Muscle layer of duodenum (tissue), 2 donors: ENCODE measurements around the gene CYP27C1.
"Not testable (repeated sequence)": the region's sequence is repeated elsewhere in the genome, so short reads cannot be mapped to it uniquely, and the experiment has no call there.

Experiments used
- H3K27ac ChIP-seq: one replicate; pipeline ENCODE4 v1.7.0; 2013; ENCODE audit warnings: mild to moderate bottlenecking, low read length
- H3K27me3 ChIP-seq: one replicate; pipeline ENCODE4 v1.7.0; 2013; ENCODE audit warnings: low read depth, mild to moderate bottlenecking, control low read depth, low read length
- H3K36me3 ChIP-seq, 2 donors: one replicate each; pipeline ENCODE4 v1.7.0; 2013; ENCODE audit warnings: low read length in 2 of 2, control low read depth in 1 of 2, mild to moderate bottlenecking in 1 of 2; ENCODE audit not compliant: insufficient read depth in 2 of 2, control insufficient read depth in 1 of 2
- H3K4me1 ChIP-seq, 2 donors: one replicate each; pipeline ENCODE4 v1.7.0; 2013; ENCODE audit warnings: low read length in 2 of 2, mild to moderate bottlenecking in 2 of 2, control low read depth in 1 of 2, moderate library complexity in 1 of 2; ENCODE audit not compliant: insufficient read depth in 2 of 2, control insufficient read depth in 1 of 2
- H3K4me3 ChIP-seq, 2 donors: one replicate each; pipeline ENCODE4 v1.7.0; 2013; ENCODE audit warnings: low read length in 2 of 2, low read depth in 1 of 2, mild to moderate bottlenecking in 1 of 2
- H3K9me3 ChIP-seq, 2 donors: one replicate each; pipeline ENCODE4 v1.7.0; 2013; ENCODE audit warnings: low read length in 2 of 2, control low read depth in 1 of 2, mild to moderate bottlenecking in 1 of 2; ENCODE audit not compliant: control insufficient read depth in 1 of 2
- donor health status: healthy.

Gene CYP27C1, protein sequence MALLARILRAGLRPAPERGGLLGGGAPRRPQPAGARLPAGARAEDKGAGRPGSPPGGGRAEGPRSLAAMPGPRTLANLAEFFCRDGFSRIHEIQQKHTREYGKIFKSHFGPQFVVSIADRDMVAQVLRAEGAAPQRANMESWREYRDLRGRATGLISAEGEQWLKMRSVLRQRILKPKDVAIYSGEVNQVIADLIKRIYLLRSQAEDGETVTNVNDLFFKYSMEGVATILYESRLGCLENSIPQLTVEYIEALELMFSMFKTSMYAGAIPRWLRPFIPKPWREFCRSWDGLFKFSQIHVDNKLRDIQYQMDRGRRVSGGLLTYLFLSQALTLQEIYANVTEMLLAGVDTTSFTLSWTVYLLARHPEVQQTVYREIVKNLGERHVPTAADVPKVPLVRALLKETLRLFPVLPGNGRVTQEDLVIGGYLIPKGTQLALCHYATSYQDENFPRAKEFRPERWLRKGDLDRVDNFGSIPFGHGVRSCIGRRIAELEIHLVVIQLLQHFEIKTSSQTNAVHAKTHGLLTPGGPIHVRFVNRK

DNA sequence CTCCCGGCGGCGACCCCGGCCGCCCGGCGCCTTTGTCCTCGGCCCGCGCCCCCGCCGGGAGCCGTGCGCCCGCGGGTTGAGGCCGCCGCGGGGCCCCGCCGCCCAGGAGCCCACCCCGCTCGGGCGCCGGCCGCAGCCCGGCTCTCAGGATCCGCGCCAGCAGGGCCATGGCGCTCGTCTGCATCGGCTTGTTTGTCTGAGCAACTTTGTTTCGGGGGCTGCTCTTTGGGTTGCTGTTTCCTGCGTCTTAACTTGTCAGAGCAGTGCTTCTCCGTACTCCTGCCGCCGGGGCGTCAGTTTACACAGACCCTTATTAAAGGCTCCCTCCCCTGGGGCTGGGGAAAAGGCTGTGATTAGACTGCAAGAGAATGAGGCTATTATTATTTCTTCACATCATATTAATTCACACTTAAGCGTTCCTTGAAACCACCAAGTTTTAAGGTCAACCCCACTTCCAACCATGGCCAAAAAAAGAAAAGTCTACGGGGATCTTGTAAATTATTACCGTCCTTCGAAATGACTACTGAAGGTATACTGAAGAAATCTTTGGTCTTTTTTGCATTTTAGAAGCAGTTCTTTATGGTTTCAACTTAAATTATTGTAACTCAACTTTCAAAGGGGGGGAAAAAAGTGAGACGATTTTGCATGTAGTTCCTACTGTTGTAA is at the start of gene CYP27C1:
Gene CYP27C1, minus strand, starts transcription at position 198 of the 666 bp plus-strand sequence. Its CDS starts 29 bp downstream, at position 169.
- peaks cover 0 to 4% of the 10 kb centered on the region in 2 donors for H3K9me3 ChIP-seq
- H3K36me3 ChIP-seq = no peaks in the 10 kb centered on the region
- peaks cover 11% of the 10 kb centered on the region for H3K27me3 ChIP-seq
- no peak within 1 kb of the TSS for H3K27ac ChIP-seq
- peaks cover 0 to 16% of the 10 kb centered on the region in 2 donors for H3K4me1 ChIP-seq
- H3K4me3 ChIP-seq = peak within 1 kb of the TSS; percentile 39 to 66

DNA sequence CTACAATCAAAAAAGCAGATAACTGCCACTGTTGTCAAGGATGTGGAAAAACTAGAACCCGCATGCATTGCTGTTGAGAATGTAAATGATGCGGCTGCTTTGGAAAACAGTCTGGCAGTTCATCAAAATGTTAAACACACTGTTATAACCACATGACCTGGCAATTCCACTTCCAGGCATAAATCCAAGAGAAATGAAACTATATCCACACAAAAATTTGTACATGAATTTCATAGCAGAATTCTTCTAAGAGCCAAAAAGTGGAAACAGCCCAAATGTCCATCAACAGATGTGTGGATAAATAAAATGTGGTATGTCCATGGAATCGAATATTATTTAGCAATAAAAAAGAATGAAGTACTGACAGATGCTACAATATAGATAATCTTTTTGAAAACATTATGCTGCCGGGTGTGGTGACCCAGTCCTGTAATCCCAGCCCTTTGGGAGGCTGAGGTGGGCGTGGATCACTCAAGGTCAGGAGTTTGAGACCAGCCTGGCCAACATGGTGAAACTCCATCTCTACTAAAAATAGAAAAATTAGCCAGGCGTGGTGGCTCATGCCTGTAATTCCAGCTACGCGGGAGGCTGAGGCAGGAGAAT is 41.8 kb upstream of the CYP27C1 start:
- Histone ChIP-seq H3K4me3 (no peak overlapping the region), H3K9me3 (no peaks in the 10 kb centered on the region), H3K4me1 (no peaks in the 10 kb centered on the region), H3K36me3 (peaks cover 36 to 56% of the 10 kb centered on the region in 2 donors), H3K27ac (no peak overlapping the region), H3K27me3 (no peaks in the 10 kb centered on the region)

DNA sequence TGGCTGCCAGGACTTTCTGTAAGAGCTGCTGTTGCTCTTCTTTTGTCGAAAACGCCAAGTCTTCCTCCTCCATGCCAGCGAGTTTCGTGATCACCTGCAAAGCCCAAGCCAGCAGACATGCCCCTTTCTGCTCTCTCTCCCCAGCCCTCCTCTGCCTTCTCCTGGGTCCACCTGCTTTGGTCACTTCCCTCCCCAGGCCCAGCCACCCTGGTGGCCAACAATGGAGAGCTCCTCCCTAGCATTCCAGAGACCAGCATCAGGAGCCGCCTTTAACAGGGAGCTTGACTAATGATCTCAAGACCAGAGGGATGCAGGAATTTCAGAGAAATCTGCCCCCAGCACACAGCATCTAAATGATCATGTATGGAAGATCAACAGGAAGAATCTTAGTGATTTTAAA is 39.3 kb upstream of the CYP27C1 start:
- Histone ChIP-seq H3K27me3 (no peaks in the 10 kb centered on the region), H3K4me3 (no peak overlapping the region), H3K4me1 (no peaks in the 10 kb centered on the region), H3K27ac (no peak overlapping the region), H3K9me3 (no peaks in the 10 kb centered on the region), H3K36me3 (peaks cover 42 to 59% of the 10 kb centered on the region in 2 donors)

DNA sequence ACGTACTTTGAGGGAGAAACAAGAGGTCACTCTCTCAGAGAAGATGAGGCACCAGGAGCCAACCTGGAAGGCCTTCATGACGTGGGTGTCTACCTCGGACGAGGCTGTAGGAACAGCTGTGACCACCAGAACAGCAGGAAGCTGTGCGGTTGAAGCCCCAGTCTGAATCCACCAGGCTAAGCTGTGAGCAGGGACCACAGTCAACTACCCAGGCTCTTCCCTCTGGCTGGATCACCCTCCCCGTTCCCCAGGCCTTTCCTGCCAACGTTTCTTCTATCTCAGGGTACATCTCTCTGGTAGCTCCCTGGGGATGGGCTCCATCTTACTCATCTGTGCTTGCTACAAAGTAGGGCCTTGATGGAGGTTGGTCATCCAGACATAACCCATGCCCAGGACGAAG is 36.8 kb upstream of the CYP27C1 start:
- Histone ChIP-seq H3K27me3 (no peaks in the 10 kb centered on the region), H3K4me3 (no peak overlapping the region), H3K36me3 (peaks cover 42 to 54% of the 10 kb centered on the region in 2 donors), H3K27ac (no peak overlapping the region), H3K9me3 (no peaks in the 10 kb centered on the region), H3K4me1 (no peaks in the 10 kb centered on the region)

GRCh38 chr2:127256381-127256780 is 36.3 kb upstream of the CYP27C1 start:
- Histone ChIP-seq H3K27ac (no peak overlapping the region), H3K4me3 (no peak overlapping the region), H3K27me3 (no peaks in the 10 kb centered on the region), H3K36me3 (peaks cover 42 to 49% of the 10 kb centered on the region in 2 donors), H3K4me1 (no peaks in the 10 kb centered on the region), H3K9me3 (no peaks in the 10 kb centered on the region)

DNA sequence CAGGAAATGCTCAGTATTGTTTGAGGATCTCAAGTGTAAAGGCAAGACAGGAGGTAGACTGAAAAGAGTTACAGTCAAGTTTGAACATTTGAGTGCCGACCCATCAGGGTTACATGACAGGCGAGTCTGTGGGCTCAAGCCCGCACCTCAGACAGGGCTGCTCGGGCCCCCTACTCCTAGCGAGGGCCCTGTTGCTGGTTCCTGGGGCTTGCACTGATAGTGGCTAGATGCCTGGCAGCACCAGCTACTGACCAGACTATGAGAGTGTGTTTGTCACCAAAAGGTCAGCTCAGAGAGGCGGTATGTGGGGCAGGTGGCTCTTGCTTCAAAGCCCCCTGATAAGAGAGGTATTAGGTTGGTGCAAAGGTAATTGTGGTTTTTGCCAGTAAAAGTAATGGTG is 35.6 kb upstream of the CYP27C1 start:
- H3K27me3 ChIP-seq = no peaks in the 10 kb centered on the region
- no peaks in the 10 kb centered on the region for H3K4me1 ChIP-seq
- no peak overlapping the region for H3K27ac ChIP-seq
- no peak overlapping the region for H3K4me3 ChIP-seq
- no peaks in the 10 kb centered on the region for H3K9me3 ChIP-seq
- peaks cover 36 to 43% of the 10 kb centered on the region in 2 donors for H3K36me3 ChIP-seq

- Histone ChIP-seq H3K9me3 (no peaks in the 10 kb centered on the region), H3K4me1 (no peaks in the 10 kb centered on the region), H3K27me3 (no peaks in the 10 kb centered on the region), H3K36me3 (peaks cover 30 to 38% of the 10 kb centered on the region in 2 donors), H3K4me3 (no peak overlapping the region), H3K27ac (no peak overlapping the region)
These were observed 35.0 kb upstream of the CYP27C1 start for GRCh38 chr2:127255146-127255545.

DNA sequence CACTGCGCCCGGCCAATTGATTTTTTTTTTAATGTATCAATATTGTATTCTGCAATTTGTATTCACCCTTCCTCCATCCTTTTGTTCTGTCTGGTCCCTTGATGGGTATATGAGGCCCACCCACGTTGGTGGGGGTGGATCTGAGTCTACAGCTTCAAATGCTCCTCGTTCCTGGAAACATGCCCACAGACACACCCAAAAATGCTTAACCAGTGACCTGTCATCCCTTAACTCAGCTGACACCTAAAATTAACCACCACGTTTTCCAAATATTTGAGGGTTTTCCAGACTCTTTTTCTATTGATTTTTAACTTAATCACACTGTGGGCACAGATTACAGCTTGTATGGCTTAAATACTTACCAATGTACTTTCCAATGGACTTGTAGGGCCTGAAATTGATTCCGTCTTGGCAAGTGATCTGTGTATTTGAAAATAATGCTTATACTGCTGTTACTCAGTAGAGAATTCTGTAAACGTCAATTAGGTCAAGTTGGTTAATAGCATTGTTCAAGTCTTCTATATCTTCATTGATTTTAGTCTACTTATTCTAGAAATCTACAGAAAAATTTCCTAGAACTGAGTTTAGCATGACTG is 34.4 kb upstream of the CYP27C1 start:
- H3K27ac ChIP-seq = no peak overlapping the region
- no peaks in the 10 kb centered on the region for H3K4me1 ChIP-seq
- no peaks in the 10 kb centered on the region for H3K27me3 ChIP-seq
- H3K36me3 ChIP-seq = peaks cover 23 to 31% of the 10 kb centered on the region in 2 donors
- no peaks in the 10 kb centered on the region for H3K9me3 ChIP-seq
- H3K4me3 ChIP-seq = no peak overlapping the region

DNA sequence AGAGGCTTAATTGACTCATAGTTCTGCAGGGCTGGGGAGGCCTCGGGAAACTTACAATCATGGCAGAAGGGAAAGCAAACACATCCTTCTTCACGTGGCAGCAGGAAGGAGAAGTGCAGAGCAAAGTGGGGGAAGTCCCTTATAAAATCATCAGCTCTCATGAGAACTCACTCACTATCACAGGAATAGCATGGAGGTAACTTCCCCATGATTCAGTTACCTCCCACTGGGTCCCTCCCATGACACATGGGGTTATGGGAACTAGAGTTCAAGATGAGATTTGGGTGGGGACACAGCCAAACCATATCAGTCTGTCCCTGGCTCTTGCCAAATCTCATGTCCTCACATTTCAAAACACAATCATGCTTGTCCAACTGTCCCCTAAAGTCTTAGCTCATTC is 21.1 kb upstream of the CYP27C1 start:
- H3K4me3 ChIP-seq, H3K4me1 ChIP-seq, H3K27ac ChIP-seq, H3K9me3 ChIP-seq, H3K27me3 ChIP-seq, H3K36me3 ChIP-seq: not testable (repeated sequence)

DNA sequence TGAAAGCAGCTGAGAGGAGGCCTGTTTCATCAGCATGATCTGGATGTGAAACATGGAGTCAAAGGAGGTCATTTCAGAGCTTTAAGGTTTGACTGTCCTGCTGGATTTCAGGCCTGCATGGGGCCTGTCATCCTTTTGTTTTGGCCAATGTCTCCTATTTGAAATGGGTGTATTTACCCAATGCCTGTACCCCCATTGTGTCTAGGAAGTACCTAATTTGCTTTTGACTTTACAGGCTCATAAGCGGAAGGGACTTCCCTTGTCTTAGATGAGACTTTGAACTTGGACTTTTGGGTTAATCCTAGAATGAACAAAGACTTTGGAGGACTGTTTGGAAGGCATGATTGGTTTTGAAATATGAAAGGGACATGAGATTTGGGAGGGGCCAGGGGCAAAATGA is 19.3 kb upstream of the CYP27C1 start:
- no peaks in the 10 kb centered on the region for H3K27me3 ChIP-seq

GRCh38 chr2:127237768-127238167 is 17.7 kb upstream of the CYP27C1 start:
- H3K36me3 ChIP-seq, H3K27ac ChIP-seq, H3K4me1 ChIP-seq, H3K4me3 ChIP-seq, H3K27me3 ChIP-seq, H3K9me3 ChIP-seq: not testable (repeated sequence)

More for the DNA sequence above, 19.3 kb upstream of the CYP27C1 start:
- Histone ChIP-seq H3K9me3 (no peaks in the 10 kb centered on the region), H3K36me3 (no peaks in the 10 kb centered on the region), H3K27ac (no peak overlapping the region), H3K4me3 (no peak overlapping the region), H3K4me1 (no peaks in the 10 kb centered on the region)
